Activated naive CD4-positive, alpha-beta T cell treated with anti-CD3 and anti-CD28 coated beads for 36 hours (primary cell): ENCODE measurements around the gene TNFRSF13B. TPM values are rescaled to one million over a fixed set of nuclear protein-coding genes. Genes with fewer than 3 reads are reported as not detected.
"Not testable (repeated sequence)": the region's sequence is repeated elsewhere in the genome, so short reads cannot be mapped to it uniquely, and the experiment has no call there.

ENCODE experiments used
- CTCF ChIA-PET: fragments of 350-600 bp; sonication (Branson Sonifier 250); formaldehyde crosslinking; loops from one replicate; lab custom pipeline; 2021; ENCODE audit warnings: antibody characterized with exemption; lab: Charles Lee
- DNase-seq: peaks from one replicate; pipeline ENCODE4 v3.0.0-alpha.2; 2020
- H3K27ac Mint-ChIP-seq: one replicate; pipeline ENCODE4 v1.8.0; 2021; ENCODE audit warnings: mild to moderate bottlenecking, mixed read lengths
- H3K27me3 Mint-ChIP-seq: one replicate; pipeline ENCODE4 v1.8.0; 2021; ENCODE audit warnings: low read depth, mixed read lengths
- H3K36me3 Mint-ChIP-seq: one replicate; pipeline ENCODE4 v1.8.0; 2021; ENCODE audit warnings: low read depth, mixed read lengths
- H3K4me1 Mint-ChIP-seq: one replicate; pipeline ENCODE4 v1.8.0; 2021; ENCODE audit warnings: low read depth, mixed read lengths
- H3K4me3 Mint-ChIP-seq: one replicate; pipeline ENCODE4 v1.8.0; 2021; ENCODE audit warnings: mild to moderate bottlenecking, moderate library complexity, mixed read lengths
- H3K9me3 Mint-ChIP-seq: one replicate; pipeline ENCODE4 v1.8.0; 2021; ENCODE audit warnings: mixed read lengths
- intact Hi-C: fragments of 100-400 bp; cut with micrococcal nuclease; formaldehyde crosslinking; loops from one replicate; pipeline ENCODE4 v1.15.1; 2023
- total RNA-seq, 2 experiments: library from RNA; stranded (reverse); gene quantifications; one replicate each; pipeline ENCODE4 v1.2.3, GENCODE V29; 2021

The TNFRSF13B gene
- total RNA-seq, 2 experiments from 2014 or later: not detected

DNA sequence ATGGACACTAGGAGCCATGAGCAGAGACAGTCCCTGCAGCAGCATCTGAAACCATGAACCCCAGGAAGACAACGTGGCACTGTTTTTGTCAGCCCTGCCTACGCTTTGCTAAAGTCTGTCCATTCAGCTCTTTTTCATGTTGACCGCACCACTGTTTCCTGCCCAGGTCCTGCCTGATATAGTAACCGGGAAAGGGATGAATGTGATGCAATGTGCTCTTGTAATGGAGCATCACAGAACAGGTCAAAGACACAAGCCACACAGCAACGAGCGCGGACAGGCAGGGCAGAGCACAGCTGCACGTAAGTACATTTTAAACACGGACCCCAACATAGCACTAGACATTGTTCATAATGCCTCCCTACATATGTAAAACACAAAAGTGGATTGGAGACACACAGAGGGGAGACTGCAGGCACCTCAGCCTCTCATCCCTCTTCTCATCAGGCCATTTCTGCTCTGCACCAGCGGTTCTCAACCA is 16.9 kb upstream of the TNFRSF13B start:
- no peak overlapping the region for H3K4me3 Mint-ChIP-seq
- CTCF ChIA-PET: no interaction called here
- no peak overlapping the region for H3K27ac Mint-ChIP-seq
- intact Hi-C loops: loop anchor here (1.0 kb wide), 1 partner anchor 404 kb away; no protein-coding TSS in a partner anchor
- no peaks in the 10 kb centered on the region for H3K9me3 Mint-ChIP-seq
- H3K36me3 Mint-ChIP-seq: no peaks in the 10 kb centered on the region
- DNase-seq: no peak
- peaks cover 30% of the 10 kb centered on the region for H3K4me1 Mint-ChIP-seq
- no peaks in the 10 kb centered on the region for H3K27me3 Mint-ChIP-seq

DNA sequence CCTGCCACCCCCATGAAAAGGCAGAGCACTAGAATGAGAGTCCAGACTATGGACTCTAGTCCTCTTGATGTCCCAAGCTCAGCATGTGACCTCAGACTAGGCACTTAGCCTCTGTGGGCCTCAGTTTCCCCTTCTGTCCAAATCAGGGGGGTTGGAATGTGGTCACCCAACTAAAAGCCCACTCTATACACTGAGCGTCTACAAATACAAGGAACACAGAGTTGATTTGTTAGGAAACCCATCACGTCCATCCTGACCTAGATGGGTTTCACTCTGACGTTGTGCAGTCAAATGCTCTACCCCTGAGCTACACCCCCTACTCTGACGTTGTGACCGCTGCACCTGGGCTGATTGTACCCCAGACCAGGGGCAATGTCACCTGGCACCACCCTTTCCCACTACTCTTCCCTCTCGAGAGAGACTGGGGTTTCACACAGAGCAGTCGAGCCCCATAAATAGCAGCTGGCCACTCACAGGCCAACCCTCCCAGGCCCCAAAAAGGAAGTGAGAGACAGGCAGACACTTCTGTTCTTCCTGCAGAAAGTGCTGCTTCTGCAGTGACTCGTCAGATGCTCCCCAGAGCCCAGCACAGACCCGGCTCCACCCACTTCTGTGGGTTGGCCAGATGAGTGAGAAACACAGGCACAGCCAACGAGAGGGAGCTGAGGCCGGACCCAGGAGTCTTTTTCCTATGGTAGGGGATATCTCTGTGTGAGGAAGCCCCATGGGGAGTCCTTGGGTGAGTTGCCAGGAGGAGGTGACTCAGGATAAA is 16.1 kb upstream of the TNFRSF13B start:
- H3K36me3 Mint-ChIP-seq: no peaks in the 10 kb centered on the region
- H3K4me3 Mint-ChIP-seq: no peak overlapping the region
- intact Hi-C loops: loop anchor here (1.0 kb wide), 1 partner anchor 404 kb away; no protein-coding TSS in a partner anchor
- peak; percentile 71 for DNase-seq
- peaks cover 30% of the 10 kb centered on the region for H3K4me1 Mint-ChIP-seq
- H3K27me3 Mint-ChIP-seq: no peaks in the 10 kb centered on the region
- H3K9me3 Mint-ChIP-seq: no peaks in the 10 kb centered on the region
- no peak overlapping the region for H3K27ac Mint-ChIP-seq
- CTCF ChIA-PET: no interaction called here

DNA sequence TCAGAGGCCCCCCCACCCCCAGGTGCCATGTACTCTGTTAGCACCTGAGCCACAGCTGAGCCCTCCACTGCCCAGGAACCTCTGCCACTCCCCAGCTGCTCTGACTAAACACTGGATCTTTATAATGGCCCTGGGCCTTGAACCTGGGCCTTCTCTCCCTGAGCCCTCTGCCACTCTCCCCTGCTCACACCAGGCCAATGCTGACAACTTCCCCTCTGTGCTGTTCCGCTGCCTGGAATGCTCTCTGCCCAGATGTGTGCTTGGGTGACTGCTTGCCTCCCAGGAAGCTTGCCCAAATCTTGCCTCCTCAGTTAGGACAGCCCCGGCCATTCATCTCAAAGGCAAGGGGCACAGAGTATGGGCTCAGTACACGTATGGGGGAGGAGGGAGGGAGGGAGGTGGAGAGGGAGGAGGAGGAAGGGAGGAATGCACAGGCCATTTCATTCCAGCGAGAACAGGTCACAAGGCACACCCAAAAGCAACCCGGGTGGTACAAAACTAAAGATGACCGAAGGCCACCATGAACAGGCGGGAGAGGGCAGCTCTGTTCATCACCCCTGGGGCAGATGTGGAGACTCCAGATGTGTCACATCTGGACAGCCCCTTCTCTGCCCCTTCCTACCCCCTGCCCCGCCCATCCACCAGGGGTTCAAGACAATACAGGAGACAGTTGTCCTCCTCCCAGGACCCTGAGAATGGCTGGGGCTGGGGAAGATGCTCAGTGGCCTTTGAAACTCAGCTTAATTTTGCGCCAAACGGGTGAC is 15.3 kb upstream of the TNFRSF13B start:
- Mint-ChIP-seq H3K36me3 (no peaks in the 10 kb centered on the region), H3K27ac (no peak overlapping the region), H3K9me3 (no peaks in the 10 kb centered on the region), H3K4me3 (no peak overlapping the region), H3K27me3 (no peaks in the 10 kb centered on the region), H3K4me1 (peaks cover 30% of the 10 kb centered on the region)
- intact Hi-C loops: no loop called here
- CTCF ChIA-PET: no interaction called here
- DNase-seq: no peak

DNA sequence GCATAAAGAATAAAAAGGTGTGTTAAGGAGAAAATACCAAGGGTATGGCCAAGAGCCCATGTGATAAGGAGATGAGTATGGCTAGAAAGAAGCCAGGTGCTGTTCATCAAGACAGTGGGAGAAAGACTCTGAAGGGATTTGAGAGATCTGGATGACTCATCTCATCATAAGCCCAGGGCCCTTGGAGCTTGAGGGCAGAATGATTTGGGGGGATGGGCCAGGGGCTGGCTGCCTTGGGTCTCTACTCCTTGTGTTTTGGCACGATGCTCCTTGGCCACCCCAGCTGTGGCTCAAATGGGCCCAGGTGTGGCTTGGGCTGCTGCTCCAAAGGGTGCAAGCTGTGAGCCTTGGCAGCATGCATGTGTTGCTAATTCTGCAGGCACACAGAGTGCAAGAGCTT is 14.5 kb upstream of the TNFRSF13B start:
- CTCF ChIA-PET: no interaction called here
- H3K4me1 Mint-ChIP-seq: peaks cover 30% of the 10 kb centered on the region
- DNase-seq: no peak
- no peak overlapping the region for H3K27ac Mint-ChIP-seq
- H3K36me3 Mint-ChIP-seq: no peaks in the 10 kb centered on the region
- no peaks in the 10 kb centered on the region for H3K9me3 Mint-ChIP-seq
- intact Hi-C loops: no loop called here
- no peaks in the 10 kb centered on the region for H3K27me3 Mint-ChIP-seq
- no peak overlapping the region for H3K4me3 Mint-ChIP-seq

DNA sequence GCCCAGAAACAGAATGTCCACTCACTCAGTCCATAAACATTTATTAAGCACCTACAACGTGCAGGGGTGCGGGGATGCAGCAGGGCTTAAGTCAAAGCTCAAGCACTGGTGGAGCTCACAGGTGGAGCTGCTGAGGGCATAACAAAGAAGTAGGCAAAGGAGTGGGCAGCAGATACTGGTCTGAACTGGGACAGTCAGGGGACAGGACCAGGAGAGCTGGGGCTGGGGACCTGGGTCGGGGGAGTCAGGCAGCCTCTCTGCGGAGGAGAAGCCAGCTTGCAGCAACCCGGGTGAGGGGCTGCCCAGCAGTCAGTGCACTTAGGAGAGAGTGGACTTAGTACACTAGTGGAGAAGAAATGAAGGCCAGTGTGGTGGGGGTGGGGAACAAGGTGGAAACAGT is 10.0 kb upstream of the TNFRSF13B start:
- no peaks in the 10 kb centered on the region for H3K27me3 Mint-ChIP-seq
- no peaks in the 10 kb centered on the region for H3K4me1 Mint-ChIP-seq
- intact Hi-C loops: no loop called here
- CTCF ChIA-PET: interaction anchor here (1.4 kb wide), 1 partner anchor 10 kb away, joined by 4 read pairs; no protein-coding TSS in a partner anchor
- H3K9me3 Mint-ChIP-seq: no peaks in the 10 kb centered on the region
- no peak for DNase-seq
- H3K27ac Mint-ChIP-seq: no peak overlapping the region
- no peak overlapping the region for H3K4me3 Mint-ChIP-seq
- no peaks in the 10 kb centered on the region for H3K36me3 Mint-ChIP-seq

DNA sequence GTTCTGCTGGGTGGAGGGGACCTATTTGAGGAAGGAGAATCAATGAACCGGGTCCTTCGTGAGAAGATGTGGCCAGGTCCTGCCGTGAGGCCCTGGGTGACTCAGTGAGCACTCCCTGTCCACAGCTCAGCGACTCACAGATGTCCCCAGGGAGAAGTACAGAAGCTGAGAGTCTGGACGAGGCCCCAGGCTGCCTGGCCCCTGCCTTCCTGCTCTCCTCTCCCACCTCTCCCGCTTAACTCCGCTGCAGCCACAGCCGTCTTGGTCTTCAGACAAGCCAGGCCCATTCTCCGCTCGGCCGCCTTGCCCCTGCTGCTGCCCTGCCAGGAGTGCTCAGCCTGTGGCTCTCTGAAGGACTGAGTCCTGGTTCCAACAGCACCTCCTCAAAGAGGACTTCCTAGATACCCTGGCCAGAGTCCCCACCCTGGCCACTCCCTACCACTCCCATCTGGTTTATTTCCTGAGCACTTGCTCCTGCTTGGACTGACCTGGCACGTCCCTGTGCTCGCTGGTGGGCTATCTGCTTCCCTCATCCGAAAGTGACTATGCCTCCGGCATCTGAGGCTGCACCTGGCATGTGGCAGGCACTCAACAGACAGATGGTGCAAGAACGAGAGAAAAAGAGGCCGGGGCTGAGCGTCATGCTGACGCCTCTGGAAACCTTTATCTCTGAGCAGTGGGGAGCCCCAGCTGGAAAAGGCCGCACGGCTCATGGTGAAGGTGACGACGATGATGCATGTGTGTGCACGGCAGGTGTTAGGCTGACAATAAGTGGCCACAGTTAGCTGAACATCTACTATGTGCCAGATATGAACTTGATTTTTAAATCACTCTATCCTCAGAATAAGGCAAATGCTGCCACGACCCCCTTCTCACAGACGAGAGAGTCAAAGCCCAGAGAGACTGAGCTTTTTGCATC is 9.2 kb upstream of the TNFRSF13B start:
- intact Hi-C loops: no loop called here
- no peak for DNase-seq
- Mint-ChIP-seq H3K4me3 (no peak overlapping the region), H3K36me3 (no peaks in the 10 kb centered on the region), H3K4me1 (peaks cover 7% of the 10 kb centered on the region), H3K27ac (no peak overlapping the region), H3K9me3 (no peaks in the 10 kb centered on the region), H3K27me3 (no peaks in the 10 kb centered on the region)
- CTCF ChIA-PET: interaction anchor here (0.5 kb wide), 1 partner anchor 776 kb away, joined by 3 read pairs; no protein-coding TSS in a partner anchor

DNA sequence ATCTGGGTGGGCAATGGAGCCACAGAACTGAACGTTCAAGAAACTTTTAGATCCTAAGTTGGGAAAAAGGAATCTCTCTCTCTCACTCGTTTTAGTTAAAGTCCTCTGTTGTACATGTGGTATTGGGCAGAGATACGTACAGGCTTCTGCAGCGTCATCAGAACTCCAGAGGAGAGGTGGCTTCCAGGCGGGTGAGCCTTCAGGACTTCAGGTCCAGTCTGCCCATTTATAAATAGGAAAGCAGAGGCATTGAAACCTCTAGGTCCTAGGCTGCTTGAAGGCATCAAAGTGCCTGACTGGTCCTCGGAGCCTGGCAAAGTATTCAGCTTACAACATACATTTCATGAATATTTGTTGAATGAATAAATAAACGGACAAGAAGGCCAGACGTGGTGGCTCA is 8.1 kb upstream of the TNFRSF13B start:
- Mint-ChIP-seq H3K27me3 (no peaks in the 10 kb centered on the region), H3K27ac (no peak overlapping the region), H3K9me3 (no peaks in the 10 kb centered on the region), H3K4me1 (peaks cover 8% of the 10 kb centered on the region), H3K4me3 (no peak overlapping the region), H3K36me3 (no peaks in the 10 kb centered on the region)
- no peak for DNase-seq
- intact Hi-C loops: no loop called here
- CTCF ChIA-PET: interaction anchor here (0.5 to 1.3 kb wide), 2 partner anchors 11 to 777 kb away, joined by 3 to 5 read pairs; no protein-coding TSS in a partner anchor

DNA sequence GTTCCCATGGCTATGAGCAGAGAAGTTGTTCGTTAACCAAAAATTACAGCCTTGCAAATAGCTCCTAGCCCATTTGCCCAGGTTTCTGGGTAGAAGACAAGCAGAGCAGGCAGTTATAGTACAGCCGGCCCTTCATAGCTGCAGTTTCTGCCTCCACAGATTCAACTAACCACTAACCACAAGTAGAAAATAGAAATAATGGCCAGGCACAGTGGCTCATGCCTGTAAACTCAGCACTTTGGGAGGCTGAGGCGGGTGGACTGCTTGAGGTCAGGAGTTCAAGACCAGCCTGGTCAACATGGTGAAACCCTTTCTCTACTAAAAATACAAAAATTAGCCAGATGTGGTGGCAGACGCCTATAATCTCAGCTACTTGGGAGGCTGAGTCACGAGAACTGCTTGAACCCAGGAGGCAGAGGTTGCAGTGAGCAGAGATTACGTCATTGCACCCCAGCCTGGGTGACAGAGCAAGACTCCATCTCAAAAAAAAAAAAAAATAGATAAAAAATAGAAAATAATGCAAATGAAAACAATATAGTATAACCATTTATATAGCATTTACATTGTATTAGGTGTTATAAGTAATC is 7.4 kb upstream of the TNFRSF13B start:
- CTCF ChIA-PET: interaction anchor here (1.3 kb wide), 1 partner anchor 12 kb away, joined by 5 read pairs; no protein-coding TSS in a partner anchor
- H3K9me3 Mint-ChIP-seq, H3K4me1 Mint-ChIP-seq, H3K27me3 Mint-ChIP-seq, H3K4me3 Mint-ChIP-seq, H3K27ac Mint-ChIP-seq, DNase-seq, H3K36me3 Mint-ChIP-seq, intact Hi-C loops: not testable (repeated sequence)

DNA sequence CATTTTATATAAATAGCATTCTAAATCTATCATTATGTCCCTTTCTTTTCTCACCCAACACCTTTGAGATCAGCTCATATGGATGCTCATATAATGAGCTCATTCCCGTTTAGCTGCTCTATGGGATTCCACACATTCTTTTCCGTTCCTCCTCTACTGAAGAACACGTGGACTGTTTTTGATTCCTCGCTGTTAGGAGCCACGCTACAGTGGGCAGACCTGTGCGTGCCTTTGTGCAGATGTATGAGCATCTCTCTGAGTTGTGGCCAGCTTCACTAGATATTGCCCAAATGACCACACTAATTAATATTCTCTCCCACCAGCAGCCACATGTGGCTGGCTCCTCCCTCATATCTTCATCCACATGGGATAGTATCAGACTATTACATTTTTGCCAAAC is 6.0 kb upstream of the TNFRSF13B start:
- DNase-seq: no peak
- Mint-ChIP-seq H3K36me3 (no peaks in the 10 kb centered on the region), H3K4me1 (peaks cover 8% of the 10 kb centered on the region), H3K27me3 (no peaks in the 10 kb centered on the region), H3K4me3 (no peak overlapping the region), H3K27ac (no peak overlapping the region), H3K9me3 (no peaks in the 10 kb centered on the region)
- intact Hi-C loops: no loop called here
- CTCF ChIA-PET: interaction anchor here (1.0 kb wide), 1 partner anchor 14 kb away, joined by 3 read pairs; no protein-coding TSS in a partner anchor

DNA sequence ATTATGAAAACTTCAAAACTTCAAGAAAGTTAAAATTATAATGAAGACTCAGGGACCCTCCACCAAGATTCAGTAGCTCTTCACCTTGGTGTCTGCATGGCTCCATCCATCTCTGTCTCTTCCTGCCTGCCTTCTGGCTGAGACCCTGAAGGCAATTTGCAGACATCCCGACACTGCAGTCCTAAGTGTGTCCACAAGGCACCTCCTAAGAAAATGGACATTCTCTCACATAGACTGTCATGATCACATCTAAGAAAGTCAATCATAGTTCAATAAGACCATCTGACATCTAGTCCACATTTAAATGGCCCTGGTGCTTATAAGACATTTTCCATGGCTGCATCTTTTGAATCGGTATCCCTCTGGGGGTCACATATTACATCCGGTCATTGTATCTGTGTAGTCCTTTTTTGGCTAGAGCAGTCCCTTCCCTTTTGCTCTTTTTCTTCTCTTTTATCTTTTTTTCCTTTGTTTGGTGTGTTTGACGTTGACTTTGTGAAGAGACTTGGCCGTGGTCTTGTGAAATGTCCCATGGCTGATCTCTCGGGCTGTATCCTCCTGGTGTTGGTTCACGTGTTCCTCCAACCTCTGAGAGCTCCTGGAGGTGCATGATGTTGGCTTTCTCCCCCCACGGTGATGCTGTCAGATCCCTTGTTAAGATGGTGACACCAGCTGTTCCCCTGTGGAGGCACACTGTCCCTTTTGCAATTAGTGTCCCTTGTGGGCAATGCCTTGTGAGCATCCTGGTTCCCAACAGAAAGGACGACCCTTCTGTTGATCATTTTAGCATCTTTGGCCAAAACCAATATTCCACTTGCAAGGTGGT is 5.0 kb upstream of the TNFRSF13B start:
- intact Hi-C loops: no loop called here
- peaks cover 8% of the 10 kb centered on the region for H3K4me1 Mint-ChIP-seq
- H3K27ac Mint-ChIP-seq: no peak overlapping the region
- DNase-seq: no peak
- no peaks in the 10 kb centered on the region for H3K9me3 Mint-ChIP-seq
- CTCF ChIA-PET: interaction anchor here (1.0 kb wide), 1 partner anchor 15 kb away, joined by 3 read pairs; no protein-coding TSS in a partner anchor
- H3K4me3 Mint-ChIP-seq: no peak overlapping the region
- no peaks in the 10 kb centered on the region for H3K36me3 Mint-ChIP-seq
- no peaks in the 10 kb centered on the region for H3K27me3 Mint-ChIP-seq
